Measurements from ENCODE around the gene PIK3CA.
"Not testable (repeated sequence)": the region's sequence is repeated elsewhere in the genome, so short reads cannot be mapped to it uniquely, and the experiment has no call there.

Gene PIK3CA

DNA sequence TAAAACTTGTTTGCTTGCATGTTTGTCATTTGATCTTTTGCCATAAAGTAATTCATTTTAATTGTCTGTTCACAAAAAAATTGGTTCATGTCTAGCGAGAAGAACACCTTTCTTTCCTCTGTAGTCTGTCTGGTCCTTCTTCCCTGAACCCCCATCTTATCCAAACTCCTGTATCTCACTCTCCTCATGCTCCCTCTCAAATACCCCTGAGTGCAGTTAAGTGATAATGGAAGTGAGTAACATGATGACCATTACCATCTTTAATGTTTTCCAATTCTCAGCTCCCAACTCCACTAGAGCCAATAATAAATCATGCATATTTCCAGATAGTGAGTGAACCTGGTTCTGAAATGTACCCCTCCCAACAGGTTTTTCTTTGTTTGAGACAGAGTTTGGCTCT, 116.9 kb downstream of the PIK3CA start:
- FAIRE-seq = no peak

DNA sequence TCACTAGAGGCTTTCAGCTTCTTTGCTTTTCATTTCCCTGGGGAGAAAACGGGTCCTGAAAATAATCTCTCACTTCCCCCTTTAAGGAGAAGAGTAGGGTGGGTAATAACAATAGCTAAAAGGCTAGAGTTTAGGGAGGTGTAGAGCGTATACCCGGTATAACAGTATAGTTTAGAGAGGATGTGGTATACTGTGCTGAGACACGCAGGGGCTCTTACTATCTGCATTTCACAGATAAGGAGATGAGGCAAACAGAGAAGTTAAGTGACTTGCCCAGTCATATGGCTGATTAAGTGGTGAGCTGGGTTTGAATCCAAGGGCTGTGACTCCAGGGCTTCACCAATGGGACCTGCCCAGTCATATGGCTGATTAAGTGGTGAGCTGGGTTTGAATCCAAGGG, 117.7 kb downstream of the PIK3CA start:
- no peak for FAIRE-seq

DNA sequence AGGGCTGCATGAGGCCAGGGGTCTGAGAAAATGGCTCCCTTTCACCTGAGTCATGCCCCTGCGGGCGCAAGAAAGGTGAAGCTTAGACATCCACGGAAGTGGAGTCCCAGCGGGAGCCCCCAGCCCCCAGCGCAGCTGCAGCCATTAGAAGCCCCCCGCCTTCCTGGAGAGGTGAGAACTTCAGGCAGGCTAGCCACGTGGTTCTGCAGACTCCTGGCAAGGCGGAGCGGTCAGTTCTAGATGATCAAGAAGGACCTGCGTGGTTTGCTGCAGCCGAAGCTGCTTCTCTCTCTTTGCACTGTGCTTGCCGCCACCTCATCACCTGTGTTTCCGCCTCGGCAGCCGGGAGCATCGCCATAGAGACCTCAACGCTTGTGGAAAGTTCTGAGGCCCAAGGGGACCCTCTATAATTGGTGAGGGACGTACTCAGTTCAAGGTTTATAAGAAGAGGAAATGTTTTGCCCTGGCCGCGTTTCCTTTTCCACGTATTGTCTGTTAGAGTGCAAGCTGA, 118.6 kb downstream of the PIK3CA start:
- FAIRE-seq = no peak

DNA sequence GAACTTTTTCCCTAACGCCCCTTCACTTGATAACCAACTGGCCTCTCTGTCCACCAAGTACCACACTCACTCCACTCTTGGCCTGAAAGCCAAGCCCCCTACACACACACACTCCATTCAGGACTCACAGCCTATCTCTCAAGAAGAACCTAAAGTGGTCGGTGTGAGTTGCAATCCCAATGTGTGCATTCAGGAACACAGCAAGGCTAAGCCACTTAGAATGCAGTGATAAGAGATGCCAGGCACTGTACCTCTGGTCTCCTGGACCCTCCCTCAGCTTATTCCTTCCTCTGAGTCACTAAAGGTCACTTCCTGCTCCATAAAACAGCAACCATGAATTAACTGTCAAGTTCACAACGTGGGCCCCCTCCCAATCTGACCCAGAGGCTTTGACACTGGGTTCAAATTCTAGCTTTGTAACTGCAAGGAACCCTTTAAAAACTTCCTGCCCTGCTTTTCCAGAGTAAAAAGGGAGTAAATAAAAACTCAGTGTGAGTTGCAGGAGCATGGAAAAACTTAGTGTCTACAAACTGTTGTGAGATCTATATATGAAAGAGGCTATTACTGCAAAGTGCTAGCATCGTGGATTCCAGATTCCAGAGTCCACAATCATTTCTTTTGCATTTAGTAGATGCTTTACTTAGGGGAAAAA, 120.4 kb downstream of the PIK3CA start:
- no peak for FAIRE-seq

DNA sequence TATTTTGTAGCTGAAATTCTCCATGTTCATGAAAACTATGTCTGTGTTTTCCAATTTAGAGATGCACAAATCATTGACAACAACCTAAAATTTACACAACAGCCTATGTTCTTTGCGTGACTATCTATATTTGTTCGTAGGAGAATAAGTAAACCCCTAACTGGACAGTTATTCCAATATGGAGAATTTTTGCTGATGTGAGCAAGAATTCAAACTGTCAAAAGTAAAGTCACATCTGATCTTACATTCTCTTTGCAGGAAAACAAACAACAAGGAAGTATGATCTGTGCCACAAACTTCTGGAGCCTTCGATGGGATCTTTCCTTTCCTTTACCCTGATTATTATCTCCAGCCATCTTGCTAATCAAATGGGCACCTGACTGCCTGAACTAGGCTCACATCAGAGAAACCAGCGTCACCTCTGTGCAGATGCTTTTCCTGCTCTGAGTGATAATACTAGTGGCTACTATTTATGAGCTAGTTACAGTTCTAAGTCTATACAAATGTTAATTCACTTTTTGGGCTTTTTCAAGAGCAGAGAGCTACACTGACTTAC, 121.1 kb downstream of the PIK3CA start:
- FAIRE-seq = no peak

DNA sequence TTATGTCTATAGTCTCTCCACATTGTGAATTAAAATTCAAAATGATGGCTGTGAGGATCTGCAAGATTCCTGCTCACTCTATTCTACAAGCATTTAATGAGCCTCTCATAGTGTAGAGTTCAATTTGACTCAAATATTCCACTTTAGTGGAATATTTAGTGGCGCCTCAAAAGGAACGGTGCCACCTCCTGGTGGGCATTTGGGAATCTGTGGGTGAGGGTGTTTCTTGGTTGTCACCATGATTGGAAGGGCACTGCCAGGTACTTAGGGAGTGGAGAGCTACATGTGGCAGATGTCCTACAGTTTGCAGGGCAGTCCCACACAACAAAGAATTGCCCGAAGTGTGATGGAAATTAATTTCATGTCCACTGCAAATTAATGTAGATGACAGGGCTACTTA, 124.2 kb downstream of the PIK3CA start:
- no peak for FAIRE-seq

DNA sequence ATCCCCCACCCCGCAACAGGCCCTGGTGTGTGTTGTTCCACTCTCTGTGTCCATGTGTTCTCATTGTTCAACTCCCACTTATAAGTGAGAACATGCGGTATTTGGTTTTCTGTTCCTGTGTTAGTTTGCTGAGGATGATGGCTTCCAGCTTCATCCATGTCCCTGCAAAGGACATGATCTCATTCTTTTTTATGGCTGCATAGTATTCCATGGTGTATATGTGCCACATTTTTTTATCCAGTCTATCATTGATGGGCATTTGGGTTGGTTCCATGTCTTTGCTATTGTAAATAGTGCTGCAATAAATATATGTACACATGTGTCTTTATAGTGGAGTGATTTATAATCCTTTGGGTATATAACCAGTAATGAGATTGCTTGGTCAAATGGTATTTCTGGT, 126.3 kb downstream of the PIK3CA start:
- FAIRE-seq = not testable (repeated sequence)

DNA sequence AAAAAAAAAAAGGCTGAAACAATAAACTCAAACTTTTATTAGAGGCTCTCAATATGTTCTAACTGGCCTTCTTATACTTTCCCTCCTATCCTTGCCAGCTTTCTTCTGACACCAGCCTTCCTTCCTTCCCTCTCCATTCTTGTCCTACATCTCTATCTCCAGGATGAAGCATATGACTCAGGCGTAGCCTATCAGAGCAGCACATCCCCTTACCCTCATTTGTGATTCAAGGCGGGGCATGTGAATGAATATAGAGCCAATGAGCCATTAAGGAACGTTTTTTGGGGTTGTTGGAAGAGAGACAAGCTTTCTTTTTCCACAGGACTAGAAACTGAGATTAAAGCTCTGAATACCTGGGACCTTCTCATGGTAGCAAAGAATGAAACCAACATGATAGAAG, 127.8 kb downstream of the PIK3CA start:
- FAIRE-seq = no peak

DNA sequence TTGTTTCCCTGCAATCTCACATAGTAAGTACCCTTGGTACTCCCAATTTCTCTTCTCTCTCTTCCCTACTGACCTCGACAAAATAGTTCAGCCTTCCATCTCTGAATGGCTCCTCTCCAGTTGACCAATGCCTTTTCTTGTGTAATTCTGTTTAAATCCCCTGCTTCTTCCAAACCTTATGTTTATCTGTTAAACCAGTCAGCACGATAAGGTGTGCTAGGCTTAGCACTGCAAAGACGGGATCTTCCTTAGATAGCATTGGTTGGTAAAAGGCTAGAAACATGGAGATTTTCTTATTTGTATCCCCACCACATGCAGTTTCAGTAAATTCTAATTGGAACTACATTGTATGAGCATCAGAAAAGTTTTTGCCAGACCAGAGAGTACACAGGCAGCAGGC, 128.6 kb downstream of the PIK3CA start:
- no peak for FAIRE-seq

DNA sequence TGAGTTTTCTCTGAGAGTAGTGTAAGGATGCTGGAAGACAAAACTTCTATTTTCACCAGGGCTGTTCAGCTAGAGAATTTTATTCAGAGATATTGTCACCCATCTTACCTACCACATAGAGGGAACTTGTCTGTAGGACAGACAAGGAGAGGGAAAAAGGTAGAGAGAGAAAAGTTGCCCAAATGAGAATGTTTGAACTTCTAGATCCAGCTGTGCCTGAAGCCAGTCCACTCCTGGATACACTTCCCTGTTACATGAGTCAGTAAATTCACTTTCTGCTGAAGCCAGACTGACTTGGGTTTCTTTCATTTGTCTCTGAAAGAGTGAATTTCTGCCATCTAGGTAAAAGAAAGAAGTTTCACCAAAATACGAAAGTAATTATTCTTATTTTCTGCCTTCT, 130.0 kb downstream of the PIK3CA start:
- FAIRE-seq = no peak

DNA sequence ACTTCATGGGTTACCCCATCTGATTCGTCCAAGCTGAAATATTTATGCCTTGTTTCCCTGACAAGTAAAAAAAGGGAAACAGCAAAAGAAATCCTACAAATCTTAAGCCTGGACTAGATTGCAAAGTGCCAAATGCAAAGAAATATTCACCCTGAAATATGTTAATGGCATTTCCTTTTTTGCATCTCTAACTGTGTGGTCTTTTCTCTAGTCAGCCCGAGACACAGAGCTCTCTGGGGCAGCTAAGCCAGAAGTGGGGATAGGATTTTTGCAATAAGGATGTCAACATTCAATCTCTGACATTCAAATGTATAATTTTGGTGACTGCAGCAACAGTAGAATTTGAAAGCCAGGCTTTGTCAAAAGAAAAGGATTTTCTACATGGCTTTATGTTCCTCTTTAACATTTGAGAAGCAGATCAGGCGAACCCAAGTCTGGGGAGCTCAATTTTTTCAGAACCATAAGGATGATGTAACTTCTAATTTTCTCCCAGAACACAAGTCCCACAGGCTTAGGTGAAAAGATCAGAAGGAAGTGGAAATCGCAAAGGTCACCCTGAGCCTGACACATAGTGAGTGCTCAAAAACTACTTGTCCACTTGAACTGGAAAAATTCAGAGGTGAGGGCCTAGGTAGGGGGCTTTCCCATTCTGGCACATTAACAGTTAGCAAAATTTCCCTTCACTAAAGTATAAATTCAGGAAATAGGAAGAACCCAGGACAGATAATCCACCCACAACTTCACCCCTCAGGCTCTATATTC, 131.0 kb downstream of the PIK3CA start:
- FAIRE-seq = no peak

DNA sequence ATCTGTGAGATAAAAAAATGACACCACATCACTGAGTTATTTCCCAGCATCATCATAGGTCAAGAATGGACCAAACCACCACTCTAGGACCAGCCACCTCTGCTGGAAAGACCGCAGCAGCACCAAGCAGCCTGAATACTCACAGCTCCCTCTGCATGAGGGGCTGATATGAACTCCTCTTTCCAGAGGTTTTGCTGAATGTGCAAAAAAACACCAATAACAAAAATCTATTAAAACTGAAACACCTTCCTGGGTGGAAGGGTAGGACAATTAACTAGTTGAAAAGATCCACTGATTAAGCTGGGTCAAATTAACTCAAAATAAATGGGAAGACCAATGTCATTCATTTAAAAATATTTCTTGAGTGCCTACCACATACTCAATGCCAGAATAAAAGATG, 131.7 kb downstream of the PIK3CA start:
- no peak for FAIRE-seq

DNA sequence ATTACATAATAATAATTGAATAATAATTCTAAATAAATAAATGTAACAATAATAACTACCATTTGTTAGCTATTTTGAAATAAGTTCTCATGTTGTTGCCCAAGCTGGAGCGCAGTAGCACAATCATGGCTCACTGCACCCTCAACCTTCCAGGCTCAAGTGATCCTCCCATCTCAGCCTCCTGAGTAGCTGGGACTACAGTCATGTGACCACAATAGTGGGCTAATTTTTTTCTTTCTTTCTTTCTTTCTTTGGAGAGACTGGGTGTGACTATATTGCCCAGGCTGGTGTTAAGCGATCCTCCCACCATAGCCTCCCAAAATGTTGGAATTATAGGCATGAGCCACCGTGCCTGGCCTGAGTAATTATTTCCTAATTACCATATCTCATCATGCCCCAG, 133.7 kb downstream of the PIK3CA start:
- FAIRE-seq = no peak

DNA sequence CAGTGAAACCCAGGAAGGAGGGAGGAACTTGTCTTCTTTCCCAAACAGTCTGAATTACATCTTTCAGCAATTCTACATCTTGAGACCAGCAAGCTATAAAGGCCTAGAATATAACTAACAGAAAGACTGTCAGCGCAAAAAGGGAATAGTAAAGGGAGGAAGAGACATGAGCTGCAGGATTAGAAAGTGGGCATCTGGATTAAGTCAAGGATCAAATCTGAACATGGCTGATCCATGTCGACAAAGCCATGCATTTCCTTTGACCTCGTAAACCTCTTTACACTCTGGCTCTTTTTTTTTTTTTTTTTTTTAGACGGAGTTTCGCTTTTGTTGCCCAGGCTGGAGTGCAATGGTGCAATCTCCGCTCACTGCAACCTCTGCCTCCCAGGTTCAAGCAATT, 138.2 kb downstream of the PIK3CA start:
- no peak for FAIRE-seq

DNA sequence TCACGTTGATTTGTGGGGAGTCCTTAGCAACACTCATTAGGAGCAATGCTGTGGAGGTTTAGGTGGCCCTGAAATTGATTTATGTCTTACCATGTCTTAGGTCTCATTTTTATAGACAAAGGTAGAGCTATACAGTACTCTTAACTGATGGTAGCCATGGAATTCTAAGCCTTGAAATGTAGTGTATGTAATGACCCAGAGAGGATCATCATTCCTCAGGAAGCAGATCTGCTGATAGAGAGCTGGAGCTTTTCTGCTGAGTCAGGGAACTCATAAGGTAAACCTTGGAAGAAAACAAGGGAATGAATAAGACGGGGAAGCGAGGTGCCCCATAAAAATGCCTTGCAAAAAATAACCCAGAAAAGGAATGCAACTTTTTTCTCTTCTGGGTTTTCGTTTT, 140.7 kb downstream of the PIK3CA start:
- no peak for FAIRE-seq

DNA sequence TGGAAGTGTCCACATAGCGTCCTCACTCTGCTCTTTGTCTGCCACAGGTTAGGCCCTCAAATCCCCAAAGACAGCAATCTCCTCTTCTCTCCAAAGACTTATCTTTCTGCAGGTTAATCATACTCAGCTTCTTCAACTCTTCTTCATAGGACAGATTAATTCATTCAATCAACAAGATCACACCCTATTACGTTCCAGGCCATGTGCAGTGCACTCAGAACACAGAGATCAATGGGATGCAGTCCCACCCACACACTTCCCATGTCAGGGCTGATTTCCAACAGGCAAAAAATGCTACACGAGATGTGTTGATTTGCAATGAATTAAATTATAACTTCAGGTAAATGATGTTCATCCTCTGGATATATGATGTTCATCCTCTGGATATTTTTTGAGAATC, 141.1 kb downstream of the PIK3CA start:
- no peak for FAIRE-seq
